GM18858 (cell line): Measurements from ENCODE around the gene SKA3.
"Not testable (repeated sequence)": the region's sequence is repeated elsewhere in the genome, so short reads cannot be mapped to it uniquely, and the experiment has no call there.

Experiments
- ATAC-seq: cut with Tn5 transposase; IDR thresholded peaks from one replicate; pipeline ENCODE4 v1.9.1; 2021; ENCODE audit not compliant: unreplicated experiment

Gene SKA3

DNA sequence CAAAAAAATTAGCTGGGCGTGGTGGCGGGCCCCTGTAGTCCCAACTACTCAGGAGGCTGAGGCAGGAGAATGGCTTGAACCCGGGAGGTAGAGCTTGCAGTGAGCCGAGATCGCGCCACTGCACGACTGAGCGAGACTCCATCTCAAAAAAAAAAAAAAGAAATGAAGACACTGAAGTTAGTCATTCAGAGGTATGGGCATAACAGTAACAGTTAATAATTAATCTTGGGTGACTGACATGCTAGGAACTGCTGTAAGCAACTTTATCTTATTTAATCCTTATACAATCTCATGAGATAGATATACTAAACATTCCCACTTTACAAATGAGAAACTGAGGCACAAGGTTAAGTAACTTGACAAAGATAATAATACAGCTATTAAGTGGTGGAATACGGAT is 4.9 kb downstream of the SKA3 start:
- ATAC-seq = no peak

GRCh38 chr13:21165606-21166005 is 10.7 kb downstream of the SKA3 start:
- not testable (repeated sequence) for ATAC-seq

- no peak for ATAC-seq
Measured at GRCh38 chr13:21164631-21165030, 11.7 kb downstream of the SKA3 start.

DNA sequence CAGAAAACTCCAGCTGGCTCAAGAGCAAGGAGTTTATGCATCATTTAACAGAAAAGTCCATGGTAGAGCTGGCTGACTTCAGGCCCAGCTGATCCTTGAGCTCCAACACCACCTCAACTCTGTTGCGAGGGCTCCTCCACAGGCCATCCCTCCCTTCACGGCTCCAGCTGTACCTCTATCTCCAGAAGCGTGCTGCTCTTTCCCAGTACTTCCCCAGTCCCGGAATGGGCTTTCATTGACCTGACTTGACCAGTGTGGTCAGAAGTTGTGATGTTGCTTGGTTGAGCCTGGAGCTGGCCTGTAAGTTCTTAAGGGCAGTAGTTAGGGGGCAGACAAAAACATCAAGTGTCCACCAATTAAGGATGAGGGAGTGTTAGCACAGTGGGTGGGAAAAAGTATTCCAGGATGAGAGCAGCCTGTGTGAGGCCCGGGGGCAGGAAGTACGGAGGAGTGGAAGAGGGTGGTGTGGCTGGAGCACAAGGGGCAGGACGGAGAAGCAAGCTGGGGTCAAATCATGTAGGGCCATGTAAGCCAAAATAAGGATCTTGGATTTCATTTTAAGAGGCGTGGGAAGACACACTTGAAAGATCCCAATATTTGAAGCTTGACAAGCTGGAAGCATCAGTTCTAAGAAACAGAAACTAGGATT is 24.0 kb downstream of the SKA3 start:
- no peak for ATAC-seq

DNA sequence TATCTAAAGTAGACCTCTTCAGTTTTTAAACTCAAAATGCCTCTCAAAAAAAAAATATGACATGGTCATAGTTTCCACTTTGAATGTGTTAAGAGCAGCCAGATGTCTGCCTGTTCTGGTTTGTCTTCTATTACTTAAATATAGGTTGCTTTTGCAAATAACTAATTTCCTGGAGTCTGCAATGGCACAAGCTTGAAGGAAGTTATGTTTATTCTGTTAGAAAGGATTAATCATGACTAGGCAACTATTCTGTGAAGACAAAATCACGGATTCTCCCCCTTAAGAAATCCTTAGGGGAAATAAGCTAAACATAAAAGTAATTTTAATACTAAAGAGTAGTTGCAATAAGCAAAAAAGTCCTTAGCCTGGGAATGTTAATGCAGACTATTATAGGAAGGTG is 26.3 kb downstream of the SKA3 start:
- ATAC-seq = no peak

DNA sequence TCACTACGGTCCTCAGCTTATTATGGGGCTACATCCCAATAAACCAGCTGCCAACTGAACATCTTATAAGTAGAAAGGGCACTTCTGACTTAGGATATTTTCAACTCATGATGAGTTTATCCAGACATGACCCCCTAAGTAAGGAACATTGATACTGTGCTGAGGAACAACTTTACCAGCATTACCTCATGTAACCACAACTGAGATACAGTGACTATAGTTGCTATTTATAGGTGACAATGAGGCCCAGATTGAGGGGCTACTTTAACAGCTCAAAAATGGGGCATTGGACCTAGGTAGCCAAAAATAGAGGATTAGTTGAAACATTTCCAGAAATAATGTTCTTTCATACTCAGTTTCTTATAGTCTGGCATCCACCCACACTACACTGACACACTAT is 26.8 kb downstream of the SKA3 start:
- ATAC-seq = peak; percentile 43

GRCh38 chr13:21148557-21149258 is 27.6 kb downstream of the SKA3 start:
- no peak for ATAC-seq

- ATAC-seq = no peak
Measured at GRCh38 chr13:21147827-21148226, 28.5 kb downstream of the SKA3 start.

GRCh38 chr13:21142766-21143165 is 33.6 kb downstream of the SKA3 start:
- ATAC-seq = no peak

GRCh38 chr13:21139374-21139773 is 37.0 kb downstream of the SKA3 start:
- ATAC-seq = no peak

- ATAC-seq = no peak
Measured at GRCh38 chr13:21138561-21138960, 37.8 kb downstream of the SKA3 start.

DNA sequence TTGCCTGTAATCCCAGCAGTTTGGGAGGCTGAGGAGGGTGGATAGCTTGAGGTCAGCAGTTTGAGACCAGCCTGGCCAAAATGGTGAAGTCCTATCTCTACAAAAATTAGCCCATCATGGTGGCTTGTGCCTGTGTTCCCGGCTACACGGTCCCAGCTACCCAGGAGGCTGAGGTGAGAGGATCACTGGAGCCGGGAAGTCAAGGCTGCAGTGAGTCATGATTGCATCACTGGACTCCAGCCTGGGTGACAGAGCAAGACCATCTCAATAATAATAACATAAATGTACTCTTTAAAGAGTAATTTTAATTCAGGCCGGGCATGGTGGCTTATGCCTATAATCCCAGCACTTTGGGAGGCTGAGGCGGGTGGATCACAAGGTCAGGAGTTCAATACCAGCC is 38.7 kb downstream of the SKA3 start:
- ATAC-seq = no peak

DNA sequence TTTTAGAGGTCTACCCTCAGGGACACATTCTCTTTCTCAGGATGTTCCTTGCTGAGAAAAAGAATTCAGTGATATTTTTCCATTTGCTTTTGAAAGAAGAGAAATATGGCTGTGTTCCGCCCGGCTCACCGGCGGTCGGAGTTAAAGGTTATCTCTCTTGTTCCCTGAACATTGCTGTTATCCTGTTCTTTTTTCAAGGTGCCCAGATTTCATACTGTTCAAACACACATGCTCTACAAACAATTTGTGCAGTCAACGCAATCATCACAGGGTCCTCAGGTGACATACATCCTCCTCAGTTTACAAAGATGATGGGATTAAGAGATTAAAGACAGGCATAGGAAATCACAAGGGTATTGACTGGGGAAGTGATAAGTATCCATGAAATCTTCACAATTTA is 40.5 kb downstream of the SKA3 start:
- ATAC-seq = not testable (repeated sequence)

GRCh38 chr13:21134475-21134874 is 41.9 kb downstream of the SKA3 start:
- no peak for ATAC-seq

DNA sequence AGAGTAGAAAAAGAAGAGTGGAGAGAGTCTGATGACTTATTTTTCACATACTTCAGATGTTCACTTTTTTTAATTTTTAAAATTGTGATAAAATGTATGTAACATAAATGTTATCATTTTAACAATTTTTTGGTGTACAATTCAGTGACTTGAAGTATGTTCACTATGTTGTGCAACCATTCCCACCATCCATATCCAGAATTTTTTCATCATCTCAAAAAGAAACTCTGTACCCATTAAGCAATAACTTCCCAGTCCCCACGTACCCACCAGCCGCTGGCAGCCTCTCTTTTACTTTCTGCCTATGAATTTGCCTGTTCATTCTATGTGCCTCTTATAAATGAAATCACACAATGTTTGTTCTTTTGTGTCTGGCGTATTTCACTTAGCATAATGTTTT is 43.3 kb downstream of the SKA3 start:
- ATAC-seq = no peak

DNA sequence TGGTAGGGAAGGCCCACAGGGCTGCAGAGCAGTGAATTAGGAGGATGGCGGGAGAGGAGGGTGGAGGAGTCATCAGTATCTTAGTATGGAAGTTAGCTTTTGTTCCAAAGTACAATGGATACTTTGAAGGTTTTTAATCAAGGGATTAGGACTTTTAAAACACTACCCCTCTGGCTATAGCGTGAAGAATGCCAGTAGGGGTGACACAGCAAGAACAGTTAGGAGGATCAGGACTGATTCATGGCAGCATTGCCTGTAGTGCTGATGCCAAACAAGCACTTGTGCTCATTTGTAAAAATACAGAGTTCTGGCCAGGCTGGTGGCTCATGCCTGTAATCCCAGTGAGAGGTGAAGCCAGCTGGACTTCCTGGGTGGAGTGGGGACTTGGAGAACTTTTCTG is 46.2 kb downstream of the SKA3 start:
- ATAC-seq = no peak

DNA sequence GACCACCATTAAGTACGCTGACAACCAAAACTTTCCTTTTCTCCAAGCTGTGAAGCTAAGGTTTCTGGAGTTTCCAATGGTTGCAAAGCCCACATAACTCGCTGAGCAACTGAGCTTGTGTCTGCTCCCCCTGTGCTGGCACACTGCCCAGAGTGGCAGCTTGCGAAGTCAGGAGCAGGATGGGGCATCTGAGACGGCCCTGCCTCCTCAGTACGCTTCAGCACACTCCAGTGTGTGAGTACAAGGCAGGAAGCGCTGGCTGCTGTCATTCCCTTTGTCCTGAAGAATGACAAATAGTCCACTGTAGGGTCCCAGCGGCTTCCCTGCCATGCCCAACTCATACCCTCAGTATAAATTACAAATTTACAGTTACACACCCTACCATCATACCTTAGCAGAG is 51.5 kb downstream of the SKA3 start:
- ATAC-seq = no peak

- no peak for ATAC-seq
Measured at GRCh38 chr13:21123956-21124355, 52.4 kb downstream of the SKA3 start.

DNA sequence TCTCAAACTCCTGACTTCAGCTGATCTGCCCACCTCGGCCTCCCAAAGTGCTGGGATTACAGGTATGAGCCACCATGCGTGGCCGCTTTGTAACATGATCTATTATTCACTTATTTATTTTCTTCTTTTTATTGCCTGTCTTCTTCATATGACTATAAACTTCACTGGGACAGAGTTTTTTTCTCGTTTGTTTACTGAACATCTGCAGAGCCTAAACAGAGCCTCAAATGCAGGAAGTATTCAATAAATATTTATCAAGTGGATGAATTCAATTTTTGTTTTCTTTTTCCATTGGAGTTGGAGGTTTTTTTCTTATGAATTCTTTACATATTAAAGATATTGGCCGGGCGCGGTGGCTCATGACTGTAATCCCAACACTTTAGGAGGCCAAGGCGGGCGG is 54.7 kb downstream of the SKA3 start:
- no peak for ATAC-seq

- no peak for ATAC-seq
Measured at GRCh38 chr13:21120191-21120590, 56.2 kb downstream of the SKA3 start.

DNA sequence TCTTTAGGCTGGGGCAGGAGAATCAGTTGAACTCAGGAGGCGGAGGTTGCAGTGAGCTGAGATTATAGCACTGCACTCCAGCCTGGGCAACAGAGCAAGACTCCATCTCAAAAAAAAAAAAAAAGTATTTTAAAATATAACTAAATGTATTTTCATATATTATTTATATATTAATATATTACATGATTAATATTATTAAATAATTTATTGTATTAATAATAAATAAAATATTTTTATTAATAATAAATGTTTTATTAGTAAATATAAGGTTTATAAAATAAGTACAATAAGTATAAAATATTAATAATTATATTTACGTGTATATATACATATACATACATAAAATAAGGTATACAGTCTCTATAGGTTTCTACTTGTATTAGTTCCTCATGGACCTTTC is 56.8 kb downstream of the SKA3 start:
- no peak for ATAC-seq

DNA sequence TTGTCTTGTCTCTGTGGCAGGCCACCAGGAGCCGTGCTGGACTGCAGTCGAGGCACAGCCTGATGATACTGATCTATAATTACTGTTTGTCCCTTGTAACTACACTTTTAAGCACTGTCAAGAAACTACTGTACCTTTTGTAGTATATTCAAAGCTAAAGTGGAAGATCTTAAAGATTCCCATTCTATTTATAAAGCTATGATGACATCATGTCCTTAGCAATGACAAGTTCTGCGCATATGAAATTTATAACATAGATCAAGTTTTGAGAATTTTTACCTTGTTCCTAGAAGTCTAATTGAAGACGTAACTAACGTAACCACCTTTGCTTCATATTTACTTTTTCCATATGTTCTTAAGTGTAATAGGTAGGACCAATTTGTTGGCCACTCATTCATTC is 58.2 kb downstream of the SKA3 start:
- no peak for ATAC-seq
